COR-L47 (cell line): ENCODE results near the gene EEPD1.

ENCODE experiments used
- DNase-seq: peaks from one replicate; lab custom pipeline; 2025; lab: John Stamatoyannopoulos, UW

EEPD1 gene

DNA sequence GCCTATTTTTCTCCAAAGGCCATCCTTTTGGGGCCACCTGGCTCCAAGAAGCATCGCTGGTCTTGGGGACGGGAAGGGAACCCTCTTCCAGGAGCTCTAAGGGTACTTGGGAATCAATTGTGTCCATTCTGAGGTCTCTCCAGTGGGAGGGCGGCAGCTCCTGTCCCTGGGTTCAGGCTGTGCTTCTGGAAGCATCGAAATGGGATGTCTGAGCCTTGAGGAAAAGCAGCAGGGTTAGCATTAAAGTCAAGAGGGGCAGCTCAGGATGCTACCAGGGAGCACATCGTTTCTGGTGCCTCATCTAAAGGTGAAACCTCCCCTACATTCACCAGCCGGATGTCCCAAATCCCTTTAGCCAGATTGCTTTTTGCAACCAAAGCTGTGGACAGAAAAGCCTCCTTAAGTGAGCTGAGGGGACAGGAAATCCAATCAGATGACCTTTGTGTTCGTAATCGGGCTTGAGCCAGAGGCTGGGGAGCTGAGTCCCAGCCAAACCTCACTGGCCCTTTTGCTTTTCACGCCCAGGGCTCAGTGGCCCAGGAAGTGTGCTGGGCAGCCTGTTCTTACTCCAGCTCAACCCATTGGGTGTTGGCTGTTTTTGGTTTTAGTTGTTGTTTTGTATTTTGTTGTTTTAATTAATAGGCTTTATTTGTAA lies 147.8 kb downstream of the EEPD1 start:
- no peak for DNase-seq

DNA sequence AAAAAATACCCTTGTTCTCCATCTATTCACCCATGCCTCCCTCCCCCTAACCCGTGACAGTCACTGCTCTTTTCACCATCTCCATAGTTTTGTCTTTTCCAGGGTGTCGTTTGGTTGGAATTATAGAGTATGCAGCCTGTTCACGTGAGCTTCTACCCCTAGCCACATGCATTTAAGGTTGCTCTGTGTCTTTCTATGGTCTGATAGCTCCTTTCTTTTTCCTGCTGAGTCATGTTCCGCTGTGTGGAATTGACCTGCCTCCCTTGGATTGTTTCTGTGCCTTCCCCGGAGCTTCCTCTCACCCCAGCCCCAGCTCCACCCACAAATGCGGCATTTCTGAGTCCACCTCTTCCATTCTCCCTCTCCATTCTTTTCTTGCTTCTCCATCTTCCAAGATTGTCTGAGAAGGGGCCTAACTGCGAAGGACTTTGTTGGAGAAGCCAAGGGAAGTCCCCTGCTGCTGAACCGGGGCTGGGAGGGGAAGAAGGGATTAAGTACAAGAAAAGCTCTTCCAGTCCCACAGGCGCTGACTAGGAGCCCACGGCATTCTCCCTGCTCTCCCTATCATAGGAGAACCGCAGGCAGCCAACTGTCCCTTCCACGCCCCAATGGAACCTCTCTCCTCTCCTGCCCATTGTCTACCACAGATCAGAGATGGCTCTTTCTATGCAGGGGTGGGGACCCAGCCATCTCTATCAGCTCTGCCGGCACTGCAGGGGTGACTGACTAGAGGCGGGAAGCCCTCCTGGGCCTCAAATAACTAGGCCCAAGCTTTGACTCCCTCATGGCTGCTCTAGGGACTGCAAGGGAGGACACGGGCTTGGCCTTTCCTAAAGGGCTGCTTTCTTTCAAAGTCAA lies 149.1 kb downstream of the EEPD1 start:
- no peak for DNase-seq

DNA sequence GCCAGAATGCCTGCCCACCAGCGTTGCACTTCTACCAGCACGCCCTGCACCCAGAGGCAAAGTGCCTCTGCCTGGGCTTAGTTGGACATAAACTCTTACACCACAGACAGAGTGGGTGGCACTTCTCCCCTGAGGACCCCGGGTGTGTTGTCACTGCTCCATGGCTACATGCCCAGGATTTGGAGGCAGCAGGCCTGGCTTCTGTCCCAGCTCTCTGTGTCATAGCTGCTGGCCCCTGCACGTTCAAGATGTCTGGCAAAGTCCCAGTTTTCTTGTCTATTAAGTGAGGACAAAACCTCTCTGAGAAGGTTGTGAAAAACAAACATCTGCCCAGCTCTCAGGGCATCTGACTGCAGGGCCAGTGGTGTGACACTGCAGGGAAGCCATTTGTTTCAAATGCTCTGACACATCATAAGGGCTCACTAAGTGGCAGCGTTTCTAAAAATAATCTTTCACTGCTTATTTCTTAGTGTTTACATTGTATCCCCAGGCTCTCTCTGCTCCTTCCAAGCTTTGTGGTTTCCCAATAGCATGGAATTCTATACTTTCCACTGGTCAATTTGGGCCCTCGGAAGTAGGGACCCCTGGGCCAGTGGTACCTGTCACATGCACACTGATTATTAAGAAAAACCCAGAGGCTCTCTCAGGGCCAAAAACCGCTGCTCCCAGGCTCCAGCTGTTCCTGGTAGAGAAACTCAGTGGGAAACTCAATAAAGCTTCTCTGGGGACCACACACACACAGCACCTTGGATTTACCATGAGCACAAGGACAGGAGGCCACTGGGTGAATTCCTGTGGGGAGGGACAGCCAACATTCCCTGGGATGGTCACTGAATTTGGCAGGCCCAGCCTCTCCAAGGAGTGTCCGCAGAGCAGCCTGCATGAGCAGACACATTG lies 150.4 kb downstream of the EEPD1 start:
- peak; percentile 99 for DNase-seq

DNA sequence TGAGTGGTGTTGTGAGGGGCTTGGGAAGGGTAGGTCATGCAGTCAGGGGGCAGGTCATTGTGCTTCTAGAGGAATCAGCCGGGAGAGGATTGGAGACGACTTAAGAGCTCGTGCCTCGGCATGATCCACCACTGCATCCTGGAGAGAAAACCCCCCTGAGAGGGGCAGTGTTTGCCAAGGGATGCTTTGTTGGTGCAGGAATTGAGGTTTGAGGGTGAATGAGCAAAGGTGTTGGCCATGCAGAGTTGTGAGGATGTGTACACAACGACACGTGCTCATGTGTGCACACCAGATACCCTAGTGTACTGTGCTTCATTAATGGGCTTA lies 151.0 kb downstream of the EEPD1 start:
- no peak for DNase-seq

DNA sequence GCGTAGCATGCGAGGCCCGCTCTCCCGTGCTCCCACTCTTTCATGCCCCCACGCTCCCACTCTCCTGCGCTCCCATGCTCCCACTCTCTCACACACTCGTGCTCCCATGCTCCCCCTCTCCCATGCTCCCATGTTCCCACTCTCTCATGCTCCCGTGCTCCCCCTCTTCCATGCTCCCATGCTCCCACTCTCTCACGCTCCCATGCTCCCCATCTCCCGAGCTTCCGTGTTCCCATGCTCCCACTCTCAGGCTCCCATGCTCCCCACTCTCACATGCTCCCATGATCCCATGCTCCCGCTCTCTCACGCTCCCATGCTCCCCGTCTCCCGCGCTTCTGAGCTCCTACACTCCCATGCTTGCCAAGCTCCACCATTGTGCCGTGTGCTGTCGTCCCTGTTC lies 152.2 kb downstream of the EEPD1 start:
- DNase-seq, result no peak

DNA sequence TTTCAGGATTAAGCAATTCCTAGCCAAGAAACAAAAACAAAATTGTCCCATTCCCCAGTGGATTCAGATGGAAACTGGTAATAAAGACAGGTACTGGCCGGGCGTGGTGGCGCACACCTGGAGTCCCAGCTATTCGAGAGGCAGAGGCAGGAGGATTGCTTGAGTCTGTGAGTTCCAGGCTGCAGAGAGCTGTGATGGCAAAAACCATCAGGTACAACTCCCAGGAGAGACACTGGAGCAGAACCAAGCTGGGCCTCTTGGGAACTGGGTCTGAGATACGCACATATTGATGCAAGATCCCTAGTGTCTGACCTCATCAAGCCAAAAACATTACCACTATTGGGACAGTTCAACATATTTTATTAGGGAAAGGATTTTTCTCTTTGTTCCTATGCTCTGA lies 152.6 kb downstream of the EEPD1 start:
- no peak for DNase-seq

DNA sequence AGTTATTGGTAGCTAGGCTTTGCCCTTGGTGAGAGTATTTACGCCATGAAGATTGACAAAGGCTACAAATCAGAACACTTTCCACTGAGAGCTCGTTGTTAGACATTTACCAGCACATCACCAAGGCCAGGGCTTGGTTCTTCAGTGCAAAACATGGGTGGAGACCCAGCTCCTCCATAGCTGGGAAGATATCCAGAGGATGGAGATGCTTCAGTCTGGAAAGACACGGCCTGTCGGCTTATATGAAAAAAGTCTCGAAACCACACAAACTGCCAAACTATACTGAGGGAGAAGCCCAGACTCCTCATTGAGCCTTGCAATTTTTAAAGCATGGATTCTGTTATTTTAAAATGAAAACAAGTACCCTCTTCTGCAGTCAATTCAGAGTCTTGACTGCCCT lies 153.2 kb downstream of the EEPD1 start:
- DNase-seq, result no peak

DNA sequence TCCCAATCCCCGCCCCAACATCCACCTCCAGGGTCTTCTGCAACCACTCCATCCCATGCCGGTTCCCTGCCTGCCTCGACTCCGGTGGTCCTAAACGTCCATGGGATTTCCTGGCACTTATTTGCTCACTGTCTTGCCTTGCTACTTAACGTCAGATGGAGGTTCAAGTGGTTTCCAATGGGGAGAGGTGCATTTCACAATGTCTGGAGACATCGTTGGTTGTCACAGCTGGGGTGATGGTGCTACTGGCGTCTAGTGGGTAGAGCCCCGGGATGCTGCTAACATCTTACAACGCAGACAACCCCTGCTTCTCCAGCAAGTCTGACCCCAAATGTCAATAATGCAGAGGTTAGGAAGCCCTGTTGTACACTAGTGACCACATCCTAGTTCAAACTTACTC lies 153.7 kb downstream of the EEPD1 start:
- no peak for DNase-seq

DNA sequence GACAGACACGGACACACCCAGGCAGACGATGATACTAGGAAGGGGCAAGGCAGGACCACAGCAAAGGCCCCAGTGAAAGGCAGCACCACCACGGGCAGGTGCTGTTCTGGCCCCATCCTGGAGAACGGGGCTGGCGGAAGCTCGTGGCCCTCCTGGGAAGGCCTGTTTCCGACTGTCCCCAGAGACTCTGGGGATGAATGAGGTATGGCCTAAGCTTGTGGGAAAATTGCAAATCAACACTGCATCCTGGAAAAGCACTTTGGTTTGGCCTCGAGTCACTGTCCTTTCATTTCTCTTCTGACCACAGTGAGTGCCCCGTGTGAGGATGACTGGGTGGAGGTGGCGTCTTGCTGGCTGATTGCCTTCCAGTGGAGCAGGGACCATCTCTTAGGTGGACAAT lies 155.0 kb downstream of the EEPD1 start:
- no peak for DNase-seq

DNA sequence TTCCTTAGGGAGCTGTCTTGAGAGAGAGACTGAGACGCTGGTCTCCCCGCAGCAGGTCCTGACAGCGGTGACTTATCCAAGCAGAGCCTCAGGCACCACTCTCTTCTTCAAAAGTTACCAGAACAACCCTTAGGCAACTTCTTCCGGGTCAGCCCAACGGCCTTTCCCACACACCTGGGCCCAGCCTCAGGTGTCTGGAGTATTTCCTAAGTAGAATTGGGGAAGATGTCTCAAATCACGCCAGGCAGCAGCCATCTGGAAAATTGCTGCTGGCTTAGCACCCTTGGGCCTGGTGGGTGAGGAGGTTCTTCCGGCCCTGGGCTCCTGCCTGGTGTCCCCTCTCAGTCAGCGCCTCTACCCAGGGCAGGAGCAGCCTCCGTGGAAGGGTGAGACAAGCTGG lies 156.2 kb downstream of the EEPD1 start:
- no peak for DNase-seq

DNA sequence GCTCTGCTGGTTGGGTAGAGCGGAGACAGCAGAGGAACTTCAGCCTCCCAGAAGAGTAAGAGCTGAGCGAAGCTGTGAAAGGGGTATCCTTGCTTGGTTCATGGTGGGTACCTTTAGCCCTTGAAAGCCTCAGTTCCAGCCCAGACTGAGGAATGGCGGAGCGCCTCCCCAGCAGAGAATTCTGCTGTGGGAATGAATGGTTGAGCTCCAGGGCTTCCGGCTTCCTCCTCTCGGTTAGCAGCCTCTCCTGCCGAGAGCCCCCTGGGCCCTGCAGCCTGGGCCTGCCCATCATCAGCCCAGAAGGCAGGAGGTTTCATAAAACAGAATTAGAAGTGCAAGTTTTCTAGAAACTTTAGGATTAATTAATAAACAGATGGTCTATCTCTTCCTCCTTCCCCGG lies 156.7 kb downstream of the EEPD1 start:
- DNase-seq, result no peak

DNA sequence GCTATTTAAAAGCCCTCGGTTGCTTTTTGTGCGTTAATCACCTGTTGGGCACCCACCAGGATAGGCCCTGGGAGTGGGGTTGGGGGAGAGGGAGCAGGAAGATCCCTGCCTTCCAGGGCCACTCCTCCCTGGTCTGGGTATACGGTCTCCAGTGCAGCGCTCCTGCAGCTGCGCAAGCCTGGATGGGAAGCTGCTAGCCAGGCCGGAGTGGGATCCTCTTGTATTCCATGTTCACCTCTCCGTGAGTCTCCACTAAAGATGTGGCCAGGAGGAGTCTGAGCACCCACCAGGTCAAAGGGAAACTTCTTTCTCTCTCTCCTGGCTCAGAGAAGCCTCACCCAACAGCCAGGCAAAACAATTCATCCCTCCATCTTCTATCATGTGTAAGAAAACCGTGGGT lies 157.8 kb downstream of the EEPD1 start:
- no peak for DNase-seq

DNA sequence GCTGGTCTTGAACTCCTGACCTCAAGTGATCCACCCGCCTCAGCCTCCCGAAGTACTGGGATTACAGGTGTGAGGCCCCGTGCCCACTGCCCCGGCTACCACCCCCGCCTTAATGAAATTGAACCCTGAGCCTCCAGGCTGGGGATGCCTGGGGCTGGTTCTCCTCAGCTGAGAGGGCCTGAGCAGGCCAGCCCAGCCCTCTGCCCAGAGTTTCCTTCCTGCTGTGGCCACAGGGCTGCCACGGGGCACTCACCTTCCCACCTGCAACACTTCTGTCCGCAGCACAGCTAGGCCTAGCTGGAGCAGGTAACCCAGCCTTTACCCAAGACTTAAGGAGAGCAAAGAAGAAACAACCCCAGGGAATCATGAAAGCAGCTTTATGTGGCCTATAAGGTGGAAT lies 158.5 kb downstream of the EEPD1 start:
- no peak for DNase-seq

DNA sequence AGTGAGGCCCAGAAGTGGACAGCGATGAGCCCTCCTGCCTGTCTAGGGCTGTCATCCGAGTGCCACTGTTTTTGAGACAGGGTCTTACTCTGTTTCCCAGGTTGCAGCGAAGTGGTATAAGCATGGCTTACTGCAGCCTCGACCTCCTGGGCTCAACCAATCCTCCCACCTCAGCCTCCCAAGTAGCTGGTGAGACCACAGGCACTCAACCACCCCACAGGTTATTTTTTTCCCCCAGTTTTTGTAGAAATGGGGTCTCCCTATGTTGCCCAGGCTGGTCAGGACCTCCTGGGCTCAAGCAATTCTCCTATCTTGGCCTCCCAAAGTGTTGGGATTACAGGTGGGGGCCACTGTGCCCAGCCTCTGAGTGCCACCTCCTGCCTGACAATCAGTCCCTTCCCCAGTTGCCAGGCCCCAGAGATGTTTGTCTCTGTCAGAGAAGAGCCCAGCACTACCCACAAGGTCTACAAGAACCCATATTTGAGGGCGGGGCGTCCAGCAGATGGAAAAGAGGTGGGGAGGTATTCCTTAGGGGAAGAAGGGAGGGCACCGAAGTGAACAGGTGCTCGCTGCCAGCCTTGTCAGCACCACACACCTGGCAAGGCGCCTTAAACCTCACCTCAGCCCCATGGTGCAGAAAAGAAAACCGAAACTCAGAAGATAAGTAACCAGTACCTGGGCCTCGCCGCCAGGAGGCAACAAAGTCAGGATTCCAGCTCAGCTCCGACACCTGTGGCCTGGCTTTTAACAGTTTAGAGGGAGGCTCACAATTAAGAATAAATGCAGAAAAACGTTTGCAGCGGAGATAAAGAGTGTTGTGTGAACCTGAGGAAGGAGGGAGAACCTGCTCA lies 159.2 kb downstream of the EEPD1 start:
- no peak for DNase-seq

DNA sequence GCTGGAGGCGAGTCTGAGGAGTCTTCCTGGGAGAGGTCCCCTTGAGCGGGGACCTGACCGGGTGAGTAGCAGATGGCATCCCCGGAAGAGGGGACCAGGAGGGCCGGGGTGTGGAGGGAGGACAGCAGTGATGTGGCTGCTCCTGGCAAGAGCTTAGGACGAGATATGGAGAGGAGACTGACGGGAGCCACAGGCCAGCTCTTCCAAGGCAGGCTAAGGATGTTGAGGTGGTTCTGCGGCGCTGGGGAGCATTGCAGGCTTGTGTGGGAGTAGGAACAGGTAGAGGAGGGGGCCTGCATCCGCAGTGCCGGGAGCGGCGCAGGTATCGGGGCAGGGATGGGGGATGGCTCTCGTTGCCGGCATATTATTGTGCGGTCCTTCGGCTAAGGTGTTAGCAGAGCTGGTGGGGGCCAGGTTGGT lies 159.9 kb downstream of the EEPD1 start:
- no peak for DNase-seq

DNA sequence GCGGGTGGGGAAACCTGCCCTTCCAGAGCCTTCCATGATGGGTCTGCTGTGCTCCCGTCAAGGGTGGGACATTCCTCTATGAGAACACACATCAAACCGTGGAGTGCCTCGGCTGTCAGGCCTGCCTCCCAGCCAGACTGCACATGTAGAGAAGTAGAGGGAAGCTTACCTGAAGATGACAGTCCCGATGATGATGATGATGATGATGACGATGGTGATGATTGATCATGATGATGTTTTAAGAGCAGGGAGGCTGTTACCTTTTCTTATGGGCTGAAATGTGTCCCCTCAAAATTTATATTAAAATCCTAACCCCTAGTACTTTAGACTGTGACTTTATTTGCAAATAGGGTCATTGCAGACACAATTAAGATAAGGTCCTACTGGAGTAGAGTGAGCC lies 160.6 kb downstream of the EEPD1 start:
- DNase-seq, result no peak

DNA sequence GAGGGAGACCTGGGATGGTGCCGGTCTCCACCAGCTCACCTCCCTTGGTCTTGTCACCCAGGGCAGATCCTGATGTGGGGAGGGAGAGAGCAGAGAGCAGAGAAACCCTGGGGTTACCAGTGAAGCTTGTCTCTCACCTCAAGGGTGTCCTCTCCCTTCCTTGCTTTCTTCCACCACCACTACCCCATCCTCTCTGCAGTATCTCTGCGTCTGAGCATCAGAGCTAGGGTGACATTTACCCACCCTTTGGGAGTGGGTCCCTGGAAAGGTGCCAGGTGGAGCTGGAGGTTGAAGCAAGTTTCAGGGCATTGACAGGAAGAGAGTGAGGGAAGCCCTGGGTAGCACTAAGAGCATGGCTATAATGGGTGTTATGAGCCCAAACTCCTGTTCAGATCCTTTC lies 161.4 kb downstream of the EEPD1 start:
- no peak for DNase-seq

DNA sequence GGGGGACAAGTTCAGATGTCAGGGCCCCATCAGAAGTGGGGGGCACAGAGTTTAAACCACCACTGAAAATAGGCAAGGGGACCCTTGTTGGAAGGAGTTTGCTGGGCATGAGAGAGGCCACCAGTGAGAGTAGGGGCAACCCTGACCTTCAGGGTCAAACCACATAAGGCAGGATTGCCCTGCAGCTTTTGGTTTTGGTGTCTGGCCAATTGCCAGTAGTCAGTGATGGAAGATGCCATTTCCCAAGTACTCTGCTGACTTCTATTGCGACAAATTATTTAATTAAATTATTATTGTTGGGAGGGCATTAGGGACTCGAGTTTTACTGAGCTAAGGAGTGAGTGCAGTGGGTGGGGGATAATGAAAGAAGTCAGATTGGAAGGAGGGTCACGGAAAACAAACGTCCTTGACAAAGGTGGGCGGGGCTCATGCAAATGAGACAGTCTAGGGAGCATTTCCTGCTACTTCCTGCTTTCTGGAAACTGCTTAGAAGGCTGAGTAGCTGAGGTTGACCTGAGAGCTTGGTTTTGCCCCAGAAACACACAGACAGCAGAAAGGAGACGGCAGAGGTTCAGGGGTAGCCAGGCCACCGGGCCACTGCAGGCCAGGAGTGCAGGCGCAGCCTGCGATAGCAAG lies 162.4 kb downstream of the EEPD1 start:
- DNase-seq, result no peak

DNA sequence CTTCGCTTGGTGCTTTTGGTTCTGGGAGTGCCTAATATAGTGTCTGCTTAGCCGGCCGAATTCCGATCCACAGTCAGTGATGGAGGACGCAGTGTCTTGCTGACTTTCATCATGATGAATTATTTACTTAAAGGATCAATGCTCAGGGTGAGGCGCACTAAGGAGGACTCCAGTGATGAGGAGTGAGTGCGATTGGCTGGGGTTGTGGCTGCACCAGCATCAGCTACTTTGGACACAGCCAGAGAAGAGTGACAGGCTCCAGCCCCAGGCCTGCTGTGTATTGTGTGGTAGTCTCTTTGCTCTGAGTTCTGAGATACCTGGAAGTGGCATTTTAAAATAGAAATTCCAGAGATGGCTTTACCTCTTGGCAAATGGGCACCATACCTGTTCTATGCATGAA lies 163.3 kb downstream of the EEPD1 start:
- no peak for DNase-seq

DNA sequence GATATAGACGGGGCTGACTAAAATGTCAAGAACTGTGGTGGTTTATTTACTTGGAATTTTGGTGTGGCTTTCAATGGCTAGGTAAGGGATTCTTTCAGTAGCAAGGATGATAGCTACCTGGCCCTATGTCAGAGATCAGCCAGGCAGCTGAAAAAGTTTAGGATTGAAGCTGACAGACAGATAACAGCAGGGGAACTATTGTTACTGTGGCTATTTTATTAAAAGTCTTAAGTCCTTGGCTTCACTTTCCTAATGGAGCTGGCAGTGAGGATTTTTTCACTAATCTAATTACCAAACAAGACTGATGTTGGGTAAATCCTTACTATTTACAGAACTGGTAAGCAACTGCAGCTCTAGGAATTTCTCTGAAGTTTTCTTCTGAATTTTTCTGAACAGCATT lies 164.2 kb downstream of the EEPD1 start:
- DNase-seq, result no peak

DNA sequence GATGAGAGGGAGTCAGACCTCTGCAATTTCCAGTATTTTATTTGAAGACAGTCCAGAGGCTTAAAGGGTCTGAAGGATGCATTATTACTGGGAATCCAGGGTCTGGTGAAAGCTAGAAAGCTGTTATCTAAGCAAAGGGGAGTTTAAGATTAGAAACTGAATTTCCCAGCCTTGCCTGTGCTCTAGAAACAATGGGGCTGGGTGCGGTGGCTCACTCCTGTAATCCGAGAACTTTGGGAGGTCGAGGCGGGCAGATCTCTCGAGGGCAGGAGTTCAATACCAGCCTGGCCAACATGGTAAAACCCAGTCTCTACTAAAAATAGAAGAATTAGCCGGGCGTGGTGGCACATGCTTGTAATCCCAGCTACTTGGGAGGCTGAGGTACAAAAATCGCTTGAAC lies 165.1 kb downstream of the EEPD1 start:
- no peak for DNase-seq
